ENCODE measurements around the gene ATP8B1. TPM values are rescaled to one million over a fixed set of nuclear protein-coding genes. Genes with fewer than 3 reads are reported as not detected.

Gene ATP8B1
- total RNA-seq, 2 experiments from 2014 or later: 0.18 to 0.38 TPM

DNA sequence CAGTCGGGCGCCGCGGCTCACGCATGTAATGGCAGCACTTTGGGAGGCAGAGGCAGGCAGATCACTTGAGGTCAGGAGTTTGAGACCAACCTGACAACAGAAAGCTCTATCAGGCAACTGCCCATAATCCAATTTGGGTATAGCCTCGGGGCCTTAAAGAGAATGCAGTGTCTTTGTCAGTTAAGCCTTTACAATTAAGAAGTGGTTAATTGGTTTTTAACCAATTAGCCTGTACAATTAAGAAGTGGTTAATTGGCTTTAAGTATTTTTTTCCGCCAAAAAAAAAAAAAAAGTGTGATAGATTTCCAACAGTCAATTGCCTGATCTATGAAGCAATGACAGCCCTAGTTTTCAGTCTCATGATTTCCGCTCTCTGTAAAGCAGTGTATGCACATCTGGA is 106.8 kb downstream of the ATP8B1 start:
- no peak overlapping the region for H3K4me3 Mint-ChIP-seq
- H3K27me3 Mint-ChIP-seq: no peaks in the 10 kb centered on the region
- no peaks in the 10 kb centered on the region for H3K9me3 Mint-ChIP-seq
- ATAC-seq (no peak), DNase-seq (no peak)
- intact Hi-C loops (cut with micrococcal nuclease): no loop called here
- H3K4me1 Mint-ChIP-seq (ENCODE audit: low read depth): peaks cover 5% of the 10 kb centered on the region
- CTCF ChIA-PET: no interaction called here
- H3K27ac Mint-ChIP-seq: no peak overlapping the region
- peaks cover 1% of the 10 kb centered on the region for H3K36me3 Mint-ChIP-seq (ENCODE audit: low read depth)
- TF ChIP-seq CTCF (IDR thresholded peaks at IDR 0.05): no peak
- POLR2A ChIA-PET: no interaction called here

DNA sequence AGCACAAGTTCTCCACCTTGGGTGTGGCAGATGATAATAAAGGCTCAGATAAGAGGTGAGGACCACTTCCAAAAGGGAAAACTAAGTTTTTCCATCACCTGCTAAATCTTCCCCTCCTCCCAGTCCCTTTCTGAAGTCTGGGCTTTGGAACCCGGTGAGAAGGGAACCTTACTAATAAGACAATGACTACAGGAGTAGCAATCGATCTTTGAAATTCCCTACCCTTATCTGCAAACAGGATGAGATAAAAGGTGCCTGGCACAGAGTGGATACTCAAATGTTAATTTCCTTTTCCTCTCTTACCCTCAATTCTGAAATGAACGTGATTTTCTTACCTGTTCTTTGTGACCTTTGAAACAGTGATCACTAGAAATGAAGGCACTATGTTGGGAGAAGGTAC is 111.8 kb downstream of the ATP8B1 start:
- peaks cover 1% of the 10 kb centered on the region for H3K9me3 Mint-ChIP-seq
- no peak for ATAC-seq
- ChIA-PET CTCF (no interaction called here), POLR2A (no interaction called here)
- no peak for TF ChIP-seq CTCF (IDR thresholded peaks at IDR 0.05)
- H3K27me3 Mint-ChIP-seq: no peaks in the 10 kb centered on the region
- no peak for DNase-seq
- H3K4me1 Mint-ChIP-seq (ENCODE audit: low read depth): peaks cover 9% of the 10 kb centered on the region
- no peak overlapping the region for H3K27ac Mint-ChIP-seq
- peaks cover 17% of the 10 kb centered on the region for H3K36me3 Mint-ChIP-seq (ENCODE audit: low read depth)
- intact Hi-C loops (cut with micrococcal nuclease): no loop called here
- H3K4me3 Mint-ChIP-seq: no peak overlapping the region

DNA sequence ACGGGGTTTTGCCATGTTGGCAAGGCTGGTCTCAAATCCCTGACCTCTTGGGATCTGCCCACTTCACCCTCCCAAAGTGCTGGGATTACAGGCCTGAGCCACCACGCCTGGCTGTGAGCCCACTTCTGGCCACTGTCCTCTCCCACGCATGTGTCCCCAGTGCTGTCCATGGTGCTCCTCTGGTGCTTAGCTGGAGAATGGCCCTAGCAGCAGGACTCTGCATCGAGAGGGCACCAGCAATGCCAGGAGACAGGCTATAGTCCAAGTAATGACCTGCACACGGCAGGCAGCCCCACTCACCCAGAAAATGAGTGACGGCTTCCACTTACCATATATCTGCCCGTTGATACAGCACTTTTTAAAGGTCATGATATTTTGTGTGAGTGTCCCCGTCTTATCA is 115.1 kb downstream of the ATP8B1 start:
- ATAC-seq: no peak
- Mint-ChIP-seq H3K27me3 (no peaks in the 10 kb centered on the region), H3K4me3 (no peak overlapping the region), H3K36me3 (ENCODE audit: low read depth) (peaks cover 15% of the 10 kb centered on the region), H3K4me1 (ENCODE audit: low read depth) (peaks cover 7% of the 10 kb centered on the region), H3K9me3 (peaks cover 1% of the 10 kb centered on the region), H3K27ac (no peak overlapping the region)
- intact Hi-C loops (cut with micrococcal nuclease): no loop called here
- no peak for TF ChIP-seq CTCF (IDR thresholded peaks at IDR 0.05)
- no peak for DNase-seq
- ChIA-PET CTCF (no interaction called here), POLR2A (no interaction called here)

DNA sequence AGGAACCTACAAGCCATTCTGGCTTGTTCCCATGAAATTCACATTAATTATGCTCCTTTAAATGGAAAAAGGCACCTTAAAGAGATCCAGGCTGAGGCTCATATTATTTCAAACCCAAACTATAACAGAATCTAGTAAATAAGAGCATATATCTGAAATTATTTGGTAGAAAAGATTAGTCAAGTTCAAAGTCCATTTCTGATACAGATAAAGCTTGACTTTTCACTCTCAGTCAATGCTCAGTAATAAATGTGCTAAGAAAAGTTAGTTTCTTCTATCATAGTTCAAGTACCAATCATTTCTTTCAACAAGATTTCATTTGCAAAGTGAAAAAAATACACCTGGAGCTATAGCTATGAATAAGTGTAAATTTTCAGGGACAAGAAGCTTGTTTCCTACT is 119.6 kb downstream of the ATP8B1 start:
- H3K4me1 Mint-ChIP-seq (ENCODE audit: low read depth): peaks cover 3% of the 10 kb centered on the region
- H3K9me3 Mint-ChIP-seq: peaks cover 3% of the 10 kb centered on the region
- TF ChIP-seq CTCF (IDR thresholded peaks at IDR 0.05): no peak
- peaks cover 13% of the 10 kb centered on the region for H3K36me3 Mint-ChIP-seq (ENCODE audit: low read depth)
- intact Hi-C loops (cut with micrococcal nuclease): no loop called here
- ChIA-PET POLR2A (no interaction called here), CTCF (no interaction called here)
- H3K27me3 Mint-ChIP-seq: no peaks in the 10 kb centered on the region
- ATAC-seq (no peak), DNase-seq (no peak)
- no peak overlapping the region for H3K4me3 Mint-ChIP-seq
- no peak overlapping the region for H3K27ac Mint-ChIP-seq

DNA sequence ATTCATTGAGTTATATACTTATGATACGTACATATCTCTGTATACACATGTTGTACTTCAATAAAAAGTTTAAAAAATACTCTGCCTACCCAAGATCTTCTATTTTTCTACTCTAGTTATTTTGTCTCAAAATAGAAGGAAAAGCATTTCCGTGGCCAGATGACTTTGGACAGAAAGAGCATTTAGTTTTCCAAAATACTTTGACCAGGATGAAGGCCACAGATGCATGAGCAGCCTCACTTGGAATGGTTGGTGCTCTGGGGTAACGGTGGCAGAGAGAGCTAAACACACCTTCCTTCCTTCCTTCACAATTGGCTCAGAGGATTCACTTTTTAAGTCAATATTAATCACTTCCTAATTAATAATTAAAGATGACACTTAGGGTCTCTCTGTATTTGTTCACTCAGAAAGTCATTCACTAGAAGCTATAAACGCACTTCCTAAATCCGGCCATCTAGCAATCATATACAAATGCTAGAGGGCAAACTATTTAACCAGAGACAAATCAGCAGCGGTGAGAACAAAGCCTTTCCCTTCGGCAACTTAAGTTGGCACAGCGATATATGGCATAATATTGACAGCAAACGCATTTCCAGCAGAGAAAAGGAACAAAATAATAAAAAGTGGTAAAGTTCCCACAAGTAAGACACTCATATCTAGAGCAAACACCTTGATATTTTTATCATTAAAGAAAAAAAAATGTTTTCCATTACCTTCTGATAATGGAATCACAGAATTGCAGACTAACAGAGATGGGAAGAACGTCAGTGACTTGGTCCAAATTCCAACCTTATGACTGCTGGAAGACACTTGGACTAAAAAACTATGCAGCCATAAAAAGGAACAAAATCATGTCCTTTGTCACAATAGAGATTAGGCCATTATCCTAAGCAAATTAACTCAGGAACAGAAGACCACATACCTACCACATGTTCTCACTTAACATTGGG is 125.6 kb downstream of the ATP8B1 start:
- intact Hi-C loops (cut with micrococcal nuclease): no loop called here
- no peak for TF ChIP-seq CTCF (IDR thresholded peaks at IDR 0.05)
- H3K4me3 Mint-ChIP-seq: no peak overlapping the region
- H3K4me1 Mint-ChIP-seq (ENCODE audit: low read depth): peaks cover 6% of the 10 kb centered on the region
- no peak for ATAC-seq
- H3K27me3 Mint-ChIP-seq: no peaks in the 10 kb centered on the region
- no peak overlapping the region for H3K27ac Mint-ChIP-seq
- CTCF ChIA-PET: no interaction called here
- peaks cover 9% of the 10 kb centered on the region for H3K9me3 Mint-ChIP-seq
- no peak for DNase-seq
- peaks cover 7% of the 10 kb centered on the region for H3K36me3 Mint-ChIP-seq (ENCODE audit: low read depth)
- POLR2A ChIA-PET: no interaction called here

All from activated CD8-positive, alpha-beta T cell treated with anti-CD3 and anti-CD28 coated beads for 36 hours (primary cell).